Hepatic stellate cell (primary cell): Measurements from ENCODE around the gene NDUFB2.
A peak's percentile ranks its signal among the peaks of the same experiment; 100 is the strongest.
"Not testable (repeated sequence)": the region's sequence is repeated elsewhere in the genome, so short reads cannot be mapped to it uniquely, and the experiment has no call there.

Experiments used
- DNase-seq: peaks from one replicate; pipeline ENCODE4 v3.0.0; 2011; ENCODE audit warnings: low spot score

NDUFB2 gene

DNA sequence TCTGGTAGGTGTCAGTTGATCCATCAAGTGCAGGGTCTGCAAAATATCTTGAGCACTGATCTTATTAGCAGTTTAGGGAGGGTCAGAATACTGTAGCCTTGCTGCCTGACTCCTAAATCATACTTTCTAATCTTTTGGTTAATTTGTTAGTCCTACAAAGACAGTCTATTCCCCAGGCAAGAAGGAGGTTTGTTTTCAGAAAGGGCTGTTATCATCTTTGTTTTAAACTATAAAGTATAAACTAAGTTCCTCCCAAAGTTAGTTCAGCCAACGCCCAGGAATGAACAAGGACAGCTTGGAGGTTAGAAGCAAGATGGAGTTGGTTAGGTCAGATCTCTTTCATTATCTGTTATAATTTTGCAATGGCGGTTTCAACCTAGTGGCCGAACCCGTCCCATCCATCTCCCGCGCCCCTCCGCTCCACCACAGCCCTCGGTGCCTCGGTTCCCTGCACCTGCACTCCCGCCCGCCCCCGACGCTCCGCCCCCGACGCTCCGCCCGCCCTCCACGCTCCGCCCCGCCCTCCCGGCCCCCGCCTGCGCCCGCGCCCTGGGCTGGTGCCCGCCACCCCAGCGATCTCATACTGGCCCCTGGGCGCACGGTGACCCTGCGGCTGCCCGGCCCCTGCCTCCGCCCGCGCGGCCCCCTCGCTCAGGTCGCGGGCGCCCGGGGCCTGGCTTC, 24.0 kb upstream of the NDUFB2 start, which contains the start of gene ADCK2:
Gene ADCK2 (plus strand): TSS at position 564 of the 681 bp plus-strand sequence. CDS start 386 bp downstream, outside the sequence.
- peak; percentile 81 for DNase-seq

GRCh38 chr7:140673063-140673773, 23.3 kb upstream of the NDUFB2 start:
- peak; percentile 48 for DNase-seq

GRCh38 chr7:140673774-140674155, 22.7 kb upstream of the NDUFB2 start:
- DNase-seq: no peak

- DNase-seq: no peak
Measured at GRCh38 chr7:140674356-140674800, 22.1 kb upstream of the NDUFB2 start.

DNA sequence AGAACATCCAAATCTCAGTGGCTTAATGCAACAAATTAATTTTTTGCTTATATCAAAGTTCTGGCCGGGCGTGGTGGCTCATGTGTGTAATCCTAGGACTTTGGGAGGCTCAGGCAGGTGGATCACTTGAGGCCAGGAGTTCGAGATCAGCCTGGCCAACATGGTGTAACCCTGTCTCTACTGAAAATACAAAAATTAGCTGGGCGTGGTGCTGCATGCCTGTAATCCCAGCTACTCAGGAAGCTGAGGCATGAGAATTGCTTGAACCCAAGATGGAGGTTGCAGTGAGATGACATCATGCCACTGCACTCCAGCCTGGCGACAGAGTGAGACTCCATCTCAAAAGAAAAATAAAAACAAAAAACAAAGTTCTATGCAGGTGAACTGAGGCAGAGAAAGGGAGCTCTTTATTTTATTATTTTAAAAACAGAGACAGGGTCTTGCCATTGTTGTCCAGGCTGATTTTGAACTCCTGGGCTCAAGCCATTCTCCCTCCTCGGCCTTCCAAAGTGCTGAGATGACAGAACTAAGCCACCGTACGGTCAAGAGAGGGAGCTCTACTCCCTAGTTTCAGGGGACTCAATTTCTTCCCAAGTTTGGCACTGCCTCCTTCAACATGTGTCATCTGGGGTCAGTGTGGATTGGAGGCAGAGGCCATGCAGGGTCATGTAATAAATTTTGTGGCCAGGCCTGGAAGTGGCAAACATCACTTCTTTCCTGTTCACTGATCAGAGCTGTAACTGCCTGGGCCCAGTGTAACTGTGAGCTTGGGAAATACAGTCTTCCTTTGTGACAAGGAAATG, 21.4 kb upstream of the NDUFB2 start:
- peak; percentile 74 for DNase-seq

GRCh38 chr7:140675726-140676125, 20.8 kb upstream of the NDUFB2 start:
- no peak for DNase-seq

DNA sequence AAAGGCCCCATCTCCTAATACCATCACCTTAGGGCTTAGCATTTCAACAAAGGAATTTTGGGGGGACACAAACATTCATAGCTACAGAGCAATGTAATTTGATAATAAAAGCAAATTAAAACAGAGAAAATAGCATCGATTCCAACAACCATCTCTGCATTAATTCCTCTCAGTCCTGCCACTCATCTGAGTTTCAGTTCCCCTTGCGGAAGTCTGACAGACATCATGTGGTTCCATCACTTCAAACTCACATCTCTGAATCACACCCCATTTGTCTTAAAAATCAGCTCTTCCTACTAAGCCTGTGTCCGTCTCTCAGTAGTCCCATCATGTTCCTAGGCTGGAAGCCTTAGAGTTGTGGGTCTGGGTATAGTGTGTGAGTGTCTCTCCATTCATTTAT, 20.2 kb upstream of the NDUFB2 start:
- no peak for DNase-seq

DNA sequence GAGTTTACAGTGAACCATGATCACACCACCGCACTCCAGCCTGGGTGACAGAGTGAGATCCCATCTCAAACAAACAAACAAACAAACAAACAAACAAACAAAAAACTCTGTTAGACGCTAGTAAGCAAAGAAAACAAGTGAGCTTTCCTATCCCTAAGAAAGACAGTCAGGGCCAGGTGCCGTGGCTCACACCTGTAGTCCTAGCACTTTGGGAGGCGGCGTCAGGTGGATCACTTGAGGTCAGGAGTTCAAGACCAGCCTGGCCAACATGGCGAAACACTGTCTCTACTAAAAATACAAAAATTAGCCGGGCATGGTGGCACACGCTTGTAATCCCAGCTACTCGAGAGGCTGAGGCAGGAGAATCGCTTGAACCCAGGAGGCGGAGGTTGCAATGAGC, 19.6 kb upstream of the NDUFB2 start:
- not testable (repeated sequence) for DNase-seq

DNA sequence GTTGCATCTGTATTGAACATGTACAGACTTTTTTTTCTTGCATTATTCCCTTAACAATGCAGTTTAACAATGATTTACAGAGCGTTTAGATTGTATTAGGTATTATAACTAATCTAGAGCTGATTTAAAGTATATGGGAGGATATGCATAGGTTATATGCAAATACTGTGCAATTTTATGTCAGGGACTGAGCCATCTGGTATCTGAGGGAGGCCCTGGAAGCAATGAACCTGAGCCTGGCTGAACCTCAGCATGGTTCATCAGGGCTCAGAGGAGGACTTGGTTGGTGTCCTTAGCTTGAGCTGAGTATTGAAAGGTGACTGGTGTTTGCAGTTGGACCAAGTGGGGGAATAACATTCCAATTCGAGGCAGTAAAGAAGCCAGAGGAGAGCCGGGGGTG, 19.0 kb upstream of the NDUFB2 start:
- no peak for DNase-seq

GRCh38 chr7:140678081-140678815, 18.3 kb upstream of the NDUFB2 start:
- no peak for DNase-seq

DNA sequence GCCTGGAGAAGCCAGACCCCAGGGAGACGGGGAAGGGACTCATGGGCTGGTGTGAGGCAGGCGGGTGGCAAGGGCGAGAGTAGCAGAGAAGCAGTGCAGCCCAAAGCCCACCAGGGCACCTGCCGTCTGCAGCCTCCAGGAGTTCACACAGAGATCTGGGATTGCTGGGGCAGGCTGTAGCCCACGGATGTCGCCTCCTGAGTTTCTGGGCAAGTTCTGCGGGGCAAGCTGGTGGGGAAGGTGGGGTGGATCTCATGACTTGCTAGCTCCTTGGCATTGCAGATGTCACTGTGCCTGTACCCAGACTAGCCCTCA, 17.7 kb upstream of the NDUFB2 start:
- no peak for DNase-seq

GRCh38 chr7:140679186-140679585, 17.3 kb upstream of the NDUFB2 start:
- DNase-seq: no peak

- DNase-seq: no peak
Measured at GRCh38 chr7:140680886-140681285, 15.6 kb upstream of the NDUFB2 start.

- DNase-seq: no peak
Measured at GRCh38 chr7:140681766-140682165, 14.7 kb upstream of the NDUFB2 start.

DNA sequence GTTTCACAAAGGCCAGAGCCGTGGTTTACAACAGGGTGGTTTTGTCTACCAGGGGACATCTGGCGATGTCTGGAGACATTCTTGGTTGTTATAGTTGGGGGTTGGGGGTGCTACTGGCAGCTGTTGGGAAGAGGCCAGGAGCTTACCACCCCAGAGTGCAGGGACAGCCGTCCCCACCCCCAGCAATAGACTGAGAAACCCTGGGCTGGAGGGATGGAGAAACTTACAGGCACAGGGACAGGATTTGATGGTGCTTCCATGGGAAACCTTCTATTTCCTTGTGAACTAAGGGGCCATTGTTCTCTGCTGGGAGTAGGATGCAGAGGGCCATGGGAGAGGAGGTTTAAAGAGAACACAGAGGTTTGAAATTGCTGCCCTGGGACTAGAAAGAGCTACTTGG, 12.9 kb upstream of the NDUFB2 start:
- no peak for DNase-seq

DNA sequence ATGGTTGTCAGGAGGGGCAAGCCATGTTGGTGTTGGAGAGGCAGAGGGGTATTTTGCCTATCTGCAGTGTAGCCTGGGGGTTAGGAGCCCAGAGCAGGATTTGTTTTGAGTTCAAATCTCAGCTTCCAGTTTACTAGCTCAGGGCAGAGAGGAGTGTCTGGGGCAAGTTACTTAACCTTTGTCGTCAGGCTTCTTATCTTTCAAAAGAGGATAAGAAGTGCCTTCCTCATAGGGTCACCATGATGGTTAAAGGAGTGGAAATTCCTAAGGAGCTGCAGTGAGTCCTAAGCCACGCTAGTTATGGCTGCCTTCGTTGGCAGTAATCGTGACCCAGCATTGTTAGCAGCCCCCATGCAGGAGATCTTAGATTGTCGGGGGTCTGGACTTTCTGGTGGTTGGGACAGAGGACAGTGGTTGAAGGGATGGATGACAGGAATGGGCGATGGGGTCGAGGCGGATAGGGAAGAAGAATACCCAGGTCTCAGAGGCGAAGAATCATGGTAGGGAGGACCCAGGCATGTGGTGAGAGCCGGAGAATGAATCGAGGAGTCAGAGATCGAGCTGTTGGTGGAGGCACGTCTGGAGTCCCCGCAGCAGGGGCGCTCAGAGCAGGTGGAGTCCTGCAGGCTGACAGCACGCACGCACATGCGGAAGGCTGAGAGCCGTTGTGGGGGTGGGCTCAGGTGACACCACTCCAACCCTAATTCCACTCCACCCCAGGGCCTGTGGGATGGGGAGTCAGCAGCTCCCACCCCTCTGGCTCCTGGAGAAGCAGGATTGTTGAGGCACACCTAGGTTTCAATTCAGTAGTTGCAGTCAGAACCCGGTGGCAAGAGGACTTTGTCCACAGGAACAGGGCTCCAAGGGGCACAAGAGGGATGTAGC, 12.2 kb upstream of the NDUFB2 start:
- DNase-seq: no peak

- no peak for DNase-seq
Measured at GRCh38 chr7:140685407-140686087, 11.0 kb upstream of the NDUFB2 start.

GRCh38 chr7:140686921-140687320, 9.6 kb upstream of the NDUFB2 start:
- DNase-seq: no peak

DNA sequence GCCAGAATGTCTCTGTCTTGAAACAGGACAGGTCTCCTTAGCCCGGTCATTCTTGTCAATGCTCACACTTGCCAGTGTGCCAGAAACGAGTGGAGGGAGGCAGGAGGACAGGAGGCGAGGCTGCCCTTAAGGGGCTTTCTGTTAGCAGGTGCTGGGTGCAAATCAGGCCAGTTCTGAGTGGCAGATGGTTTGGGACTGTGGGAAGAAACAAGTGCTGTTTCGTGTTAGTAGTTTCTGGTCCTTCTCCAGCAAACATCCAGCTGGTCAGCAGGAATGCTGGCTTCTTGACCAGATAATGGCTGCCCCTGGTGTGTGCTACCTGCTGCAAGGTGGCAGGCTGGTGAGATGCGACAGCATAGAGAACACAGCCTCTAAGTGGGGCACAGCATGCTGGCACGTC, 8.2 kb upstream of the NDUFB2 start:
- DNase-seq: no peak
